OCI-LY1 (cell line): ENCODE measurements around the gene AOAH.

Experiments used
- H2AFZ ChIP-seq: fragments of 200-600 bp; sonication (generic), shearing (Covaris generic); 2 replicates; pipeline ENCODE4 v1.6.0; 2014; ENCODE audit warnings: antibody characterized with exemption, mild to moderate bottlenecking, low read length
- H3F3A ChIP-seq: fragments of 200-600 bp; sonication (generic), shearing (Covaris generic); 2 replicates; pipeline ENCODE4 v1.6.0; 2014; ENCODE audit warnings: mild to moderate bottlenecking, antibody characterized with exemption, low read length, moderate library complexity; ENCODE audit not compliant: insufficient read depth
- H3K27ac ChIP-seq: fragments of 200-600 bp; sonication (generic); 2 replicates; pipeline ENCODE4 v1.5.1; 2014; ENCODE audit warnings: low read length, mixed run types, mild to moderate bottlenecking, low read depth; ENCODE audit not compliant: poor library complexity, severe bottlenecking
- H3K27me3 ChIP-seq: fragments of 200-600 bp; sonication (generic); 2 replicates; pipeline ENCODE4 v1.6.0; 2014; ENCODE audit warnings: antibody characterized with exemption, mild to moderate bottlenecking, low read length, moderate library complexity; ENCODE audit not compliant: insufficient read depth
- H3K36me3 ChIP-seq: fragments of 200-600 bp; sonication (generic); 2 replicates; pipeline ENCODE4 v1.6.1; 2014; ENCODE audit warnings: mild to moderate bottlenecking, antibody characterized with exemption, low read length, moderate library complexity, mixed read lengths; ENCODE audit not compliant: insufficient read depth
- H3K4me1 ChIP-seq: fragments of 200-600 bp; sonication (generic); 2 replicates; pipeline ENCODE4 v1.5.1; 2014; ENCODE audit warnings: mild to moderate bottlenecking, low read length, moderate library complexity; ENCODE audit not compliant: insufficient read depth, severe bottlenecking
- H3K4me2 ChIP-seq: fragments of 200-600 bp; sonication (generic), shearing (Covaris generic); 2 replicates; pipeline ENCODE4 v1.6.1; 2014; ENCODE audit warnings: low read length
- H3K4me3 ChIP-seq: fragments of 200-600 bp; sonication (generic); 2 replicates; pipeline ENCODE4 v1.5.1; 2014; ENCODE audit warnings: low read length, low read depth, mild to moderate bottlenecking, mixed read lengths; ENCODE audit not compliant: poor library complexity, severe bottlenecking
- H3K79me2 ChIP-seq: fragments of 200-600 bp; shearing (Covaris generic); 2 replicates; pipeline ENCODE4 v1.6.1; 2016; ENCODE audit warnings: mixed run types, low read length, mixed read lengths; ENCODE audit not compliant: insufficient read depth
- H3K9ac ChIP-seq: fragments of 200-600 bp; sonication (generic), shearing (Covaris generic); 2 replicates; pipeline ENCODE4 v1.6.1; 2014; ENCODE audit warnings: mild to moderate bottlenecking, low read length, mixed read lengths
- H3K9me2 ChIP-seq: fragments of 200-600 bp; sonication (generic), shearing (Covaris generic); 2 replicates; pipeline ENCODE4 v1.6.1; 2014; ENCODE audit warnings: low read depth, mild to moderate bottlenecking, low read length, mixed read lengths
- H3K9me3 ChIP-seq: fragments of 200-600 bp; shearing (Covaris generic); 2 replicates; pipeline ENCODE4 v1.6.1; 2014; ENCODE audit warnings: low read length, mixed read lengths
- H4K20me1 ChIP-seq: fragments of 200-600 bp; sonication (generic), shearing (Covaris generic); 2 replicates; pipeline ENCODE4 v1.6.0; 2016; ENCODE audit warnings: mild to moderate bottlenecking, low read length; ENCODE audit not compliant: insufficient read depth
- CTCF ChIP-seq: fragments of 200-600 bp; sonication (generic), shearing (Covaris generic); IDR thresholded peaks from 2 replicates; pipeline ENCODE4 v1.5.1; 2017; ENCODE audit warnings: mild to moderate bottlenecking, antibody characterized with exemption, low read length, moderate library complexity, mixed read lengths
- EZH2 ChIP-seq: fragments of 200-600 bp; sonication (generic), shearing (Covaris generic); IDR thresholded peaks from 2 replicates; pipeline ENCODE4 v1.8.0; 2017; ENCODE audit warnings: borderline replicate concordance, mixed run types, mild to moderate bottlenecking, antibody characterized with exemption, low read length, moderate library complexity, mixed read lengths

AOAH gene

GRCh38 chr7:36764929-36765328 lies 40.6 kb upstream of the AOAH start:
- Histone ChIP-seq H4K20me1 (no peaks in the 10 kb centered on the region), H3K79me2 (no peaks in the 10 kb centered on the region), H3K9ac (no peak overlapping the region), H3K27ac (no peak overlapping the region), H2AFZ (no peak overlapping the region), H3K9me2 (no peaks in the 10 kb centered on the region), H3K27me3 (no peaks in the 10 kb centered on the region), H3K4me2 (no peak overlapping the region), H3K36me3 (no peaks in the 10 kb centered on the region), H3K4me1 (no peaks in the 10 kb centered on the region), H3K4me3 (no peak overlapping the region), H3F3A (no peaks in the 10 kb centered on the region), H3K9me3 (no peaks in the 10 kb centered on the region)
- no peak for TF ChIP-seq CTCF
- no peak for TF ChIP-seq EZH2

GRCh38 chr7:36763132-36763816 lies 39.0 kb upstream of the AOAH start:
- H3K9me2 ChIP-seq: no peaks in the 10 kb centered on the region
- no peak overlapping the region for H3K4me2 ChIP-seq
- H3K36me3 ChIP-seq: no peaks in the 10 kb centered on the region
- H3K9ac ChIP-seq: no peak overlapping the region
- H3K9me3 ChIP-seq: no peaks in the 10 kb centered on the region
- H4K20me1 ChIP-seq: no peaks in the 10 kb centered on the region
- no peaks in the 10 kb centered on the region for H3K79me2 ChIP-seq
- H3K4me1 ChIP-seq: no peaks in the 10 kb centered on the region
- H2AFZ ChIP-seq: no peak overlapping the region
- no peak overlapping the region for H3K4me3 ChIP-seq
- TF ChIP-seq EZH2 (no peak), CTCF (no peak)
- no peak overlapping the region for H3K27ac ChIP-seq
- H3F3A ChIP-seq: no peaks in the 10 kb centered on the region
- no peaks in the 10 kb centered on the region for H3K27me3 ChIP-seq

DNA sequence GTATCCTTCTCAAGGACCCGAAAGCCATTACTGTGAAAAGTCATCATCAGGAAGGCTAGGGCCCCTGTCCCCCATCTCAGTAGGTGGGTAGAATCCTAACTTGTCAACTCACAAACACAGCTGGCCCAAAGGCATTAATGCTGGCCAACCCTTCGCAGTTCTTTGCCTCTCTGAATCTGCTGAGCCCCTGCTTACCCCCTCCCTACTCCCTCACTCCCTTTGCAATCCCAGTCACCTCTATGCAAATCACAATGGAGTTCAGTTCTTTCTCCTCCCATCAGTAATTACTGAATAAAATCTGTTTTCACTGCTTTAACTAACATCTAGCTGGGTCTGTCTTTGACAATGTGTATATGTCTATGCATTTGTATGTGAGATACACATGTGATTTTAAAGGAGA lies 38.1 kb upstream of the AOAH start:
- TF ChIP-seq EZH2 (no peak), CTCF (no peak)
- H4K20me1 ChIP-seq: no peaks in the 10 kb centered on the region
- no peaks in the 10 kb centered on the region for H3F3A ChIP-seq
- no peaks in the 10 kb centered on the region for H3K9me3 ChIP-seq
- H3K4me1 ChIP-seq: no peaks in the 10 kb centered on the region
- no peaks in the 10 kb centered on the region for H3K27me3 ChIP-seq
- no peaks in the 10 kb centered on the region for H3K9me2 ChIP-seq
- no peak overlapping the region for H3K4me3 ChIP-seq
- no peaks in the 10 kb centered on the region for H3K79me2 ChIP-seq
- H3K9ac ChIP-seq: no peak overlapping the region
- no peak overlapping the region for H3K4me2 ChIP-seq
- no peak overlapping the region for H3K27ac ChIP-seq
- no peak overlapping the region for H2AFZ ChIP-seq
- H3K36me3 ChIP-seq: no peaks in the 10 kb centered on the region
